Midbrain (tissue), 1 donor: ENCODE data around the gene ATXN2.
"Not testable (repeated sequence)": the region's sequence is repeated elsewhere in the genome, so short reads cannot be mapped to it uniquely, and the experiment has no call there.

Source experiments
- DNase-seq: peaks from one replicate; lab custom pipeline; 2025; lab: John Stamatoyannopoulos, UW

ATXN2 gene

GRCh38 chr12:111404362-111405148 lies 194.6 kb downstream of the ATXN2 start:
- no peak for DNase-seq

DNA sequence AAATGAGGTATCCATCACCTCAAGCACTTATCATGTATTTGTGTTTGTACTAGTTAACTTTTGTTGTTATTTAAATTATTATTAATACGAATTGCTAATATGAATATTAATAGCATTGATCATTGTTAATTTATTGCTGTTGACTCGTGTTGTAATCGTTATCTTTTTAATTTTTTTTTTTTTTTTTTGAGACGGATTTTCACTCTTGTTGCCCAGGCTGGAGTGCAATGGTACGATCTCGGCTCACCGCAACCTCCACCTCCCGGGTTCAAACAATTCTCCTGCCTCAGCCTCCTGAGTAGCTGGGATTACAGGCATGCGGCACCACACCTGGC lies 196.7 kb downstream of the ATXN2 start:
- not testable (repeated sequence) for DNase-seq
